ENCODE measurements around the gene RBBP8NL. TPM values are rescaled to one million over a fixed set of nuclear protein-coding genes. Genes with fewer than 3 reads are reported as not detected.

The RBBP8NL gene
- total RNA-seq, 1 experiment from 2014 or later, result not detected

- TF ChIP-seq TCF7L2 (IDR thresholded peaks at IDR 0.05; ENCODE audit: low read depth, low read length) (no peak), SIN3A (IDR thresholded peaks at IDR 0.05; ENCODE audit: borderline replicate concordance, insufficient read depth, low read depth, low read length) (no peak)
- TF ChIP-seq, protein P1, sequence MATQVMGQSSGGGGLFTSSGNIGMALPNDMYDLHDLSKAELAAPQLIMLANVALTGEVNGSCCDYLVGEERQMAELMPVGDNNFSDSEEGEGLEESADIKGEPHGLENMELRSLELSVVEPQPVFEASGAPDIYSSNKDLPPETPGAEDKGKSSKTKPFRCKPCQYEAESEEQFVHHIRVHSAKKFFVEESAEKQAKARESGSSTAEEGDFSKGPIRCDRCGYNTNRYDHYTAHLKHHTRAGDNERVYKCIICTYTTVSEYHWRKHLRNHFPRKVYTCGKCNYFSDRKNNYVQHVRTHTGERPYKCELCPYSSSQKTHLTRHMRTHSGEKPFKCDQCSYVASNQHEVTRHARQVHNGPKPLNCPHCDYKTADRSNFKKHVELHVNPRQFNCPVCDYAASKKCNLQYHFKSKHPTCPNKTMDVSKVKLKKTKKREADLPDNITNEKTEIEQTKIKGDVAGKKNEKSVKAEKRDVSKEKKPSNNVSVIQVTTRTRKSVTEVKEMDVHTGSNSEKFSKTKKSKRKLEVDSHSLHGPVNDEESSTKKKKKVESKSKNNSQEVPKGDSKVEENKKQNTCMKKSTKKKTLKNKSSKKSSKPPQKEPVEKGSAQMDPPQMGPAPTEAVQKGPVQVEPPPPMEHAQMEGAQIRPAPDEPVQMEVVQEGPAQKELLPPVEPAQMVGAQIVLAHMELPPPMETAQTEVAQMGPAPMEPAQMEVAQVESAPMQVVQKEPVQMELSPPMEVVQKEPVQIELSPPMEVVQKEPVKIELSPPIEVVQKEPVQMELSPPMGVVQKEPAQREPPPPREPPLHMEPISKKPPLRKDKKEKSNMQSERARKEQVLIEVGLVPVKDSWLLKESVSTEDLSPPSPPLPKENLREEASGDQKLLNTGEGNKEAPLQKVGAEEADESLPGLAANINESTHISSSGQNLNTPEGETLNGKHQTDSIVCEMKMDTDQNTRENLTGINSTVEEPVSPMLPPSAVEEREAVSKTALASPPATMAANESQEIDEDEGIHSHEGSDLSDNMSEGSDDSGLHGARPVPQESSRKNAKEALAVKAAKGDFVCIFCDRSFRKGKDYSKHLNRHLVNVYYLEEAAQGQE (IDR thresholded peaks at IDR 0.05; ENCODE audit: insufficient read depth in 1 of 2, low read depth in 2 of 2, low read length in 1 of 2), result no peak
- H3K27ac ChIP-seq (ENCODE audit: low read length), result no peak overlapping the region
- H3K4me3 ChIP-seq (ENCODE audit: low read depth in 2 of 2, low read length in 2 of 2), result no peak overlapping the region
- H3K4me1 ChIP-seq (ENCODE audit: control insufficient read depth, insufficient read depth, low read length), result peaks cover 6% of the 10 kb centered on the region
- ChIA-PET POLR2A (no interaction called here), CTCF (no interaction called here)
- DNase-seq (ENCODE audit: low read depth, low spot score), result no peak
- intact Hi-C loops (cut with micrococcal nuclease; ENCODE audit: unreplicated experiment), result no loop called here
- ATAC-seq, result no peak
- H3K36me3 ChIP-seq (ENCODE audit: control insufficient read depth, insufficient read depth, low read length), result no peaks in the 10 kb centered on the region
- in situ Hi-C loops (cut with HindIII; ENCODE audit: low pct_unique_long_range_greater_than_20kb, low sequenced_read_pairs), result no loop called here
- H3K27me3 ChIP-seq (ENCODE audit: control insufficient read depth, insufficient read depth, low read length), result no peaks in the 10 kb centered on the region
- no peaks in the 10 kb centered on the region for H3K9me3 ChIP-seq (ENCODE audit: control insufficient read depth, insufficient read depth, low read depth, low read length)
- no TSS peak for BruUV-seq (replicated peaks)
These were observed 29.8 kb upstream of the RBBP8NL start for GRCh38 chr20:62457098-62457497.

- ATAC-seq (no peak), DNase-seq (ENCODE audit: low read depth, low spot score) (no peak)
- H3K27ac ChIP-seq (ENCODE audit: low read length), result no peak overlapping the region
- CTCF ChIA-PET, result no interaction called here
- in situ Hi-C loops (cut with HindIII; ENCODE audit: low pct_unique_long_range_greater_than_20kb, low sequenced_read_pairs), result no loop called here
- H3K4me3 ChIP-seq (ENCODE audit: low read depth in 2 of 2, low read length in 2 of 2), result no peak overlapping the region
- H3K36me3 ChIP-seq (ENCODE audit: control insufficient read depth, insufficient read depth, low read length), result no peaks in the 10 kb centered on the region
- no TSS peak for BruUV-seq (replicated peaks)
- H3K27me3 ChIP-seq (ENCODE audit: control insufficient read depth, insufficient read depth, low read length), result no peaks in the 10 kb centered on the region
- intact Hi-C loops (cut with micrococcal nuclease; ENCODE audit: unreplicated experiment), result no loop called here
- TF ChIP-seq TCF7L2 (IDR thresholded peaks at IDR 0.05; ENCODE audit: low read depth, low read length) (no peak), SIN3A (IDR thresholded peaks at IDR 0.05; ENCODE audit: borderline replicate concordance, insufficient read depth, low read depth, low read length) (no peak), POLR2AphosphoS5 (IDR thresholded peaks at IDR 0.05; ENCODE audit: low read depth, low read length) (no peak)
- TF ChIP-seq, protein P1 (IDR thresholded peaks at IDR 0.05; ENCODE audit: insufficient read depth in 1 of 2, low read depth in 2 of 2, low read length in 1 of 2), result no peak
- TF ChIP-seq, protein P2, sequence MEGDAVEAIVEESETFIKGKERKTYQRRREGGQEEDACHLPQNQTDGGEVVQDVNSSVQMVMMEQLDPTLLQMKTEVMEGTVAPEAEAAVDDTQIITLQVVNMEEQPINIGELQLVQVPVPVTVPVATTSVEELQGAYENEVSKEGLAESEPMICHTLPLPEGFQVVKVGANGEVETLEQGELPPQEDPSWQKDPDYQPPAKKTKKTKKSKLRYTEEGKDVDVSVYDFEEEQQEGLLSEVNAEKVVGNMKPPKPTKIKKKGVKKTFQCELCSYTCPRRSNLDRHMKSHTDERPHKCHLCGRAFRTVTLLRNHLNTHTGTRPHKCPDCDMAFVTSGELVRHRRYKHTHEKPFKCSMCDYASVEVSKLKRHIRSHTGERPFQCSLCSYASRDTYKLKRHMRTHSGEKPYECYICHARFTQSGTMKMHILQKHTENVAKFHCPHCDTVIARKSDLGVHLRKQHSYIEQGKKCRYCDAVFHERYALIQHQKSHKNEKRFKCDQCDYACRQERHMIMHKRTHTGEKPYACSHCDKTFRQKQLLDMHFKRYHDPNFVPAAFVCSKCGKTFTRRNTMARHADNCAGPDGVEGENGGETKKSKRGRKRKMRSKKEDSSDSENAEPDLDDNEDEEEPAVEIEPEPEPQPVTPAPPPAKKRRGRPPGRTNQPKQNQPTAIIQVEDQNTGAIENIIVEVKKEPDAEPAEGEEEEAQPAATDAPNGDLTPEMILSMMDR (IDR thresholded peaks at IDR 0.05), result no peak
- H3K9me3 ChIP-seq (ENCODE audit: control insufficient read depth, insufficient read depth, low read depth, low read length), result no peaks in the 10 kb centered on the region
- POLR2A ChIA-PET, result no interaction called here
- H3K4me1 ChIP-seq (ENCODE audit: control insufficient read depth, insufficient read depth, low read length), result no peaks in the 10 kb centered on the region
These were observed 28.6 kb upstream of the RBBP8NL start for GRCh38 chr20:62455929-62456328.
